Nephron (organoid): Measurements from ENCODE around the gene SNCA.

Source experiments
- H3K27ac Mint-ChIP-seq, 3 experiments: 2 replicates each; pipeline ENCODE4 v1.8.0; 2020; ENCODE audit warnings: mixed read lengths in 3 of 3, mild to moderate bottlenecking in 2 of 3, moderate library complexity in 1 of 3
- H3K27me3 Mint-ChIP-seq: 2 replicates; pipeline ENCODE4 v1.8.0; 2021; ENCODE audit warnings: low read depth, mild to moderate bottlenecking, moderate library complexity, mixed read lengths
- H3K36me3 Mint-ChIP-seq: 2 replicates; pipeline ENCODE4 v1.8.0; 2020; ENCODE audit warnings: low read depth, mixed read lengths
- H3K4me1 Mint-ChIP-seq: 2 replicates; pipeline ENCODE4 v1.8.0; 2020; ENCODE audit warnings: mixed read lengths
- H3K4me3 Mint-ChIP-seq, 3 experiments: 2 replicates each; pipeline ENCODE4 v1.8.0; 2020; ENCODE audit warnings: mild to moderate bottlenecking in 3 of 3, mixed read lengths in 3 of 3, moderate library complexity in 2 of 3
- H3K9me3 Mint-ChIP-seq: 2 replicates; pipeline ENCODE4 v1.8.0; 2020; ENCODE audit warnings: mixed read lengths
- TF ChIP-seq, protein P1 (sequence below), 3 experiments: fragments of 200-600 bp; sonication (generic); IDR thresholded peaks; one replicate each; pipeline ENCODE4 v1.5.0; 2021; ENCODE audit warnings: antibody characterized with exemption in 3 of 3; ENCODE audit not compliant: unreplicated experiment in 3 of 3

The SNCA gene

DNA sequence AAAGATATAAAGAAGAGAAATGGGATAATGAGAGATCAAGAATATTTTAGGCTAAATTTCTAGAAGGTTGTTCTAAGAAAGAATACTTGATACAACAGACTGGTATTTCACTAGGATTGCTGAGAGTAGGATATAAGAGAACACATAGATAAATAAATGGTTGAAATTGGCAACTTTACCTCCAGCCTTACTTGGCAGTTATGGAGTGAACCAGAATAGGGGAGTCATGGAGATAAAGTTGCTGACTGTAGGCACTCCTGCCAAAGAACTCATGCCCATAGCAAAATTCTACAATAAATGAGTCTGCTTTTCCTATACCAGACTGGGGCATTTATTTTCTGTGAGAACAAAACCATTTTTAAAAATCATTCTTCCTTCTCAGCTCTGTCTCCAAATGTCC lies 31.3 kb upstream of the SNCA start:
- Mint-ChIP-seq H3K4me1 (no peaks in the 10 kb centered on the region), H3K27me3 (no peaks in the 10 kb centered on the region), H3K36me3 (no peaks in the 10 kb centered on the region), H3K9me3 (peaks cover 4% of the 10 kb centered on the region), H3K4me3 (no peak overlapping the region), H3K27ac (no peak overlapping the region)
- TF ChIP-seq, protein P1, sequence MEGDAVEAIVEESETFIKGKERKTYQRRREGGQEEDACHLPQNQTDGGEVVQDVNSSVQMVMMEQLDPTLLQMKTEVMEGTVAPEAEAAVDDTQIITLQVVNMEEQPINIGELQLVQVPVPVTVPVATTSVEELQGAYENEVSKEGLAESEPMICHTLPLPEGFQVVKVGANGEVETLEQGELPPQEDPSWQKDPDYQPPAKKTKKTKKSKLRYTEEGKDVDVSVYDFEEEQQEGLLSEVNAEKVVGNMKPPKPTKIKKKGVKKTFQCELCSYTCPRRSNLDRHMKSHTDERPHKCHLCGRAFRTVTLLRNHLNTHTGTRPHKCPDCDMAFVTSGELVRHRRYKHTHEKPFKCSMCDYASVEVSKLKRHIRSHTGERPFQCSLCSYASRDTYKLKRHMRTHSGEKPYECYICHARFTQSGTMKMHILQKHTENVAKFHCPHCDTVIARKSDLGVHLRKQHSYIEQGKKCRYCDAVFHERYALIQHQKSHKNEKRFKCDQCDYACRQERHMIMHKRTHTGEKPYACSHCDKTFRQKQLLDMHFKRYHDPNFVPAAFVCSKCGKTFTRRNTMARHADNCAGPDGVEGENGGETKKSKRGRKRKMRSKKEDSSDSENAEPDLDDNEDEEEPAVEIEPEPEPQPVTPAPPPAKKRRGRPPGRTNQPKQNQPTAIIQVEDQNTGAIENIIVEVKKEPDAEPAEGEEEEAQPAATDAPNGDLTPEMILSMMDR (IDR thresholded peaks at IDR 0.05; ENCODE audit: unreplicated experiment in 3 of 3), result no peak

DNA sequence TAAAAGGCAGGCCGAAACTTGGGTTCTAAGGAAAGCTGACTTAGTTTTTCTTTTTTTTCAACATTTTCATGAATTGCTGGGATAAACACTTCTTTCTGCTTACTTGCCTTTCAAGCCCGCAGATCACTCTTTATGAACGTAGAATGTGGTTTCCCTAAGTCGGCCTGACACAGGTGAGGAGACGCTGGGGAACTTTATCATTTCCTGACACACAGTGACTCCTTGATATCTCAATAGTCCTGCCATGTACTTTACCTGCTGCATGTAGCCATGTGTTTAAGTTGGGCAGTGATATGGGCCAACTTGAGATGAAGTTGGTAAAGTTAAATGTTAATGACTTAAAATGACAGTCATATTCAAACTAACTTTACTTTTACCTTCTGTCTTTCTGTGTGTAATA lies 26.6 kb upstream of the SNCA start:
- TF ChIP-seq, protein P1 (IDR thresholded peaks at IDR 0.05; ENCODE audit: unreplicated experiment in 3 of 3), result no peak
- H3K27ac Mint-ChIP-seq, result no peak overlapping the region
- peaks cover 4% of the 10 kb centered on the region for H3K9me3 Mint-ChIP-seq
- no peaks in the 10 kb centered on the region for H3K4me1 Mint-ChIP-seq
- H3K36me3 Mint-ChIP-seq, result no peaks in the 10 kb centered on the region
- no peaks in the 10 kb centered on the region for H3K27me3 Mint-ChIP-seq
- no peak overlapping the region for H3K4me3 Mint-ChIP-seq

DNA sequence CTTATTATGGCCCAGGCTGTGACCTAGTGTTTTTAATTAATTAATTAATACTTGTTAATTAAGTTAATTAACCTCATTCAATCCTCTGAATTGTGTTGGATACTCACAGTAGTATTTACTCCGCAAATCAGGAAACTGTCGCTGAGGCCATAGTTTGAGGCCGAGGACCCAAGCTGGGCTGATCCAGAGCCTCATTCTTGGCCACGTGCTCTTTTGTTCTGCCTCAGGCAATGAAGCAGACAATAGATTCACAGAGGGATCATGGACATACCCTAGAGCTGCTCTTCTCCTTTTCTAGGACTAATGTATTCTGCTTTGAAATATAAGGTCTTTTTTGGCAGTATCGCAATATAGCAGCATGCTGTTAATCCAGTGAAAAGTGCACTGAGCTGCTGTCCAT lies 24.0 kb upstream of the SNCA start:
- Mint-ChIP-seq H3K36me3 (no peaks in the 10 kb centered on the region), H3K27ac (no peak overlapping the region), H3K4me3 (no peak overlapping the region), H3K27me3 (peaks cover 3% of the 10 kb centered on the region), H3K9me3 (peaks cover 6% of the 10 kb centered on the region), H3K4me1 (no peaks in the 10 kb centered on the region)
- TF ChIP-seq, protein P1 (IDR thresholded peaks at IDR 0.05; ENCODE audit: unreplicated experiment in 3 of 3), result no peak

DNA sequence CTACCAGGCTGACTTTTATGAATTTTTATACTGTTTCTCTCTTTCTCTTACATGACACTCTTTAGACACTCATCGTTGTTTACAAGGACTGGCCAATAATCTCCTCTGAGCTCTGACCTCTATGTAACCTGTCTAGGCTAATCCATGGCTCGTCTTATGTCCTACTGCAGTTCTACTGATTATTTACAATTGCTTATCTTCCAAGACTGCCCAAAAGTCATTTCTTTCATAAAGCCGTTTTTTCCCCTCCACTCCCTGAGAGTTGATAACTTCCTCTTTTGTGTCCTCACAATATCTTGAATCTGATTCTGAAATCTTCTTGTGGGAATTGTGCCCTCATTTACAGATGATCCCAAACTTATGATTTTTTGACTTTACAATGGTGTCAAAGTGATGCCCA lies 18.3 kb upstream of the SNCA start:
- TF ChIP-seq, protein P1 (IDR thresholded peaks at IDR 0.05; ENCODE audit: unreplicated experiment in 3 of 3), result no peak
- Mint-ChIP-seq H3K36me3 (peaks cover 7% of the 10 kb centered on the region), H3K9me3 (peaks cover 18% of the 10 kb centered on the region)

DNA sequence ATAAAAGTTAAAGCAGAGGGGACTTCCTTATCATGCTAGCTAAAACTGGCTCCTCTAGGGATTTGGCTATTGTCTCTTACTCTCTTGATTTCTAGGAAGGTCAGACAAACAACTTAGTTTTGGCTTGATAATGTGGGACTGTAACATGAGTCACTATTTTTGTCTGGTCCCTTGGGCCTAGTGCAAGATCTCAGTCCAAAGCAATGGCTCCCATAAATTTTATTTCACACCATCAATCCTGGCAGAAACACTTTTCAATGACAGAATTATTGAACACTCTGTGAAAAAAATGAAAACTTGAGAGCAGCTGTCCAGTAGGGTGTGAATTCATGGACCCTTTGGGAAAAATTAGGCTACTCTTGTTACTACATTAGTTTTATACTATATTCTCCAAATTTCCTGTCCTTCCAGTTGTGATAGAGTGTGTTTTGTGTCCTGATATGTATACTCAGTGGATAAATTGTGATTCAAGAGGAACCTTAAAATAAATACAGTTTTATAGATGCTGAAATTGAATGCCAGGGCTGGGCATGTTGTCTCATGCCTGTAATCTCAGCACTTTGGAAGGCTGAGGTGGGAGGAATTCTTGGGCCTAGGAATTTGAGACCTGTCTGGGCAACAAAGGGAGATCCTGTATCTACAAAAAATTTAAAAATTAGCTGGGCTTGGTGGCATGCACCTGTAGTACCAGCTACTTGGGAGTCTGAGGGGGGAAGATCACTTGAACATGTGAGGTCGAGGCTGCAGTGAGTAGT lies 10.8 kb upstream of the SNCA start:
- H3K27me3 Mint-ChIP-seq, result peaks cover 24% of the 10 kb centered on the region
- H3K36me3 Mint-ChIP-seq, result peaks cover 19% of the 10 kb centered on the region
- H3K27ac Mint-ChIP-seq, result peak overlapping the region in 1 of 3 experiments; percentile 53
- peaks cover 23% of the 10 kb centered on the region for H3K9me3 Mint-ChIP-seq
- H3K4me3 Mint-ChIP-seq, result no peak overlapping the region
- H3K4me1 Mint-ChIP-seq, result no peaks in the 10 kb centered on the region
- TF ChIP-seq, protein P1 (IDR thresholded peaks at IDR 0.05; ENCODE audit: unreplicated experiment in 3 of 3), result no peak

More for the DNA sequence above, 18.3 kb upstream of the SNCA start:
- no peaks in the 10 kb centered on the region for H3K4me1 Mint-ChIP-seq
- peaks cover 13% of the 10 kb centered on the region for H3K27me3 Mint-ChIP-seq
- H3K27ac Mint-ChIP-seq, result no peak overlapping the region
- no peak overlapping the region for H3K4me3 Mint-ChIP-seq

DNA sequence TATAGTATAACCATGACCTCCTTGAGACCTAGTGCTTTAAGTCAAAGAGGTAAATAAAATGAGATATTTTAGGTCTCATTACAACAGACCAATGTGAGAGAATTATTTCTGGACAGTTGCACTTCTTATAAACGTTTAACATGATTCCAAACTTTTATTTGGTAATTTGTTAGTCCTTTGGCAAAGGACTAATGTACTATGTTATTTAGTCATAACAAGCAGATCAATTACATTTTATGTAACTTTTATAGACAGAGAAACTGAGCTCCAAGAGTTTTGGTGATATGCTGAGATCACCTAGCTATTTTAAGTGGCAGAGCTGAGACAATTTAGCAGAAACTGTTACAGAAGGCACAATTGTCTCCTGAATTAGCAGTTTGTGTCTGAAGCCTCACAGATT lies 2.6 kb upstream of the SNCA start:
- H3K4me3 Mint-ChIP-seq, result no peak overlapping the region
- TF ChIP-seq, protein P1 (IDR thresholded peaks at IDR 0.05; ENCODE audit: unreplicated experiment in 3 of 3), result no peak
- H3K27ac Mint-ChIP-seq, result no peak overlapping the region
- H3K36me3 Mint-ChIP-seq, result peaks cover 5% of the 10 kb centered on the region
- H3K4me1 Mint-ChIP-seq, result peaks cover 9% of the 10 kb centered on the region
- H3K27me3 Mint-ChIP-seq, result peaks cover 47% of the 10 kb centered on the region
- no peaks in the 10 kb centered on the region for H3K9me3 Mint-ChIP-seq
